Activated CD8-positive, alpha-beta T cell treated with anti-CD3 and anti-CD28 coated beads, Interleukin-2, amount 10 ng/mL, durations not matched to agents 7 days and 5 days (primary cell): ENCODE measurements around the gene RBP7. TPM values are rescaled to one million over a fixed set of nuclear protein-coding genes. Genes with fewer than 3 reads are reported as not detected.

Experiments used
- ATAC-seq: fragments of 150-1000 bp; cut with Tn5 transposase; one replicate; pipeline ENCODE4 v1.10.0; 2021; ENCODE audit warnings: moderate library complexity
- CTCF ChIA-PET: fragments of 350-600 bp; sonication (Branson Sonifier 250); formaldehyde crosslinking; loops from one replicate; lab custom pipeline; 2021; ENCODE audit warnings: antibody characterized with exemption; lab: Charles Lee
- POLR2A ChIA-PET: fragments of 350-600 bp; sonication (Branson Sonifier 250); formaldehyde crosslinking; loops from one replicate; lab custom pipeline; 2021; ENCODE audit warnings: antibody characterized with exemption; lab: Charles Lee
- DNase-seq: peaks from one replicate; pipeline ENCODE4 v3.0.0-alpha.2; 2020
- H3K27ac Mint-ChIP-seq: one replicate; pipeline ENCODE4 v1.8.0; 2021; ENCODE audit warnings: mild to moderate bottlenecking, mixed read lengths
- H3K27me3 Mint-ChIP-seq: one replicate; pipeline ENCODE4 v1.8.0; 2021; ENCODE audit warnings: low read depth, mixed read lengths
- H3K36me3 Mint-ChIP-seq: one replicate; pipeline ENCODE4 v1.8.0; 2021; ENCODE audit warnings: low read depth, mixed read lengths
- H3K4me1 Mint-ChIP-seq: one replicate; pipeline ENCODE4 v1.8.0; 2021; ENCODE audit warnings: low read depth, mixed read lengths
- H3K4me3 Mint-ChIP-seq: one replicate; pipeline ENCODE4 v1.8.0; 2021; ENCODE audit warnings: mild to moderate bottlenecking, mixed read lengths
- H3K9me3 Mint-ChIP-seq: one replicate; pipeline ENCODE4 v1.8.0; 2022; ENCODE audit warnings: mixed read lengths; ENCODE audit not compliant: insufficient read depth
- total RNA-seq, 2 experiments: library from RNA; stranded (reverse); gene quantifications; one replicate each; pipeline ENCODE4 v1.2.3, GENCODE V29; 2021

RBP7 gene
- total RNA-seq, 2 experiments from 2014 or later = not detected

DNA sequence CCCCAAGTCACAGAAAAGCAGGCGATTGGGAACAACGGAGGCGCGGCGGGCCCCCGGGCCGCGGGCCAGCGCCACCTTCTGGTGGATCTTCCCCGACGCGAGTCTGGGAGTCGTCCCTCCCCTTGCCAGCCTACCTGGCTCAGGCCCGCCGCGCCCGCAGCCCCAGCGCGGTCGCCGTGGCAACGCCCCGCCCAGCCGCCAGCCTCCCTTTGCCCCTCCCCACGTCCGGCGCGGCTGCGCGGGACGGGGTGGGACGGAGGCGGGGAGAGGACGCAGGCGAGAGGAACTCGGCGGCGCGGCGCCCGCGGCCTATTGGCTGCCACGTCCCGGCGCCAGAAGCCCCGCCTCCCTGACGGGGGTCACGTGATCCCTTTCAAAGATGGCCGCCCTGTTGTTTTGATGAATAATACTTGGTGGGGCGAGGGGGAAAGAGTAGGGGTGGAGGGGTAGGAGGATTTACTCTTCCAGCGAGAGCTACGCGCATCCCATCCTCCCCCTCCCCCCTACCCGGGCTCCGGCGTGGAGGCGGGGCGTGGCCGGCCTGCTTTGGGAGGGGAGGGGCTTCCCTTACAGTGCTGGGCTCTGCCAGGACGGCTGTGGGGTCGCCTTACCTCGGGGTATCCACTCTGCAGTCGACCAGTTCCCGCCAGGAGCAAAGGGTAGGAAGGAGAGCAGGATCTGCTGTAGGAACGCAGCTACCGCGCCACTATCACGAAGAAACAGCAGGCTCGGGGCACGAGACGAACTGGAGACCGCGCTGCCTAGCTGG, 35.7 kb downstream of the RBP7 start, which contains the start of gene UBE4B:
TSS of gene UBE4B (plus strand) at position 369 of the 769 bp plus-strand sequence. CDS start 713 bp downstream, outside the sequence.
- Mint-ChIP-seq H3K27me3 (no peaks in the 10 kb centered on the region), H3K9me3 (no peaks in the 10 kb centered on the region), H3K4me3 (peak within 1 kb of the TSS; percentile 95), H3K36me3 (no peaks in the 10 kb centered on the region), H3K27ac (peak within 1 kb of the TSS; percentile 89), H3K4me1 (peaks cover 24% of the 10 kb centered on the region)
- CTCF ChIA-PET = interaction anchor here (1.0 to 2.2 kb wide), 5 partner anchors 13 to 397 kb away, joined by 3 to 8 read pairs (median 6); partner anchors contain the start of genes CENPS, LZIC and NMNAT1
- ATAC-seq (peak; percentile 98), DNase-seq (peak; percentile 98)
- POLR2A ChIA-PET = no interaction called here

DNA sequence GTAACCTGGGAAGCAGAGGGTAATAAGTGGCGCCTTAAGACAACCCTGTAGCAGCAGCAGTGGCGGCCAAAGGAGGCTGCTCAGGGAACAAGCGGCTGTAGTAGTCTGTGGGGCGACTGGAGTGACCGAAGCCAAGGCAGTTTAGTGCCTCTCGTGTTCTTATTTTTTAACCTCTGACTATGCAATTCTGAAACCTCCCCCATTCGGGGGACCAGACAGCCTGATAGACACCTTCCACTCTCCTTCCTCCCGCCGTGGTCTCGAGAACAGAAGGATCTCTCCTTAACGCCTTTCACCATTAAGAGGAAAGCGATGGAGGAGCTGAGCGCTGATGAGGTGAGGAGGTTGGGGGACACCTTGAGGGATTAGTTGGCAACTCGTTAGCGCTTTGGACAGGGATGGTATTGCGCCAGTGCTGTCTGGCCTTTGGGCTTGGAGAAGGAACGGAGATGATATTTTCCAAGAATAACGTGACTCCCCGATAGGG, 36.4 kb downstream of the RBP7 start:
- peak overlapping the region; percentile 95 for H3K4me3 Mint-ChIP-seq
- peaks cover 24% of the 10 kb centered on the region for H3K4me1 Mint-ChIP-seq
- H3K36me3 Mint-ChIP-seq = no peaks in the 10 kb centered on the region
- H3K27me3 Mint-ChIP-seq = no peaks in the 10 kb centered on the region
- H3K9me3 Mint-ChIP-seq = no peaks in the 10 kb centered on the region
- ChIA-PET CTCF (interaction anchor here (1.0 to 2.2 kb wide), 5 partner anchors 13 to 396 kb away, joined by 3 to 8 read pairs (median 6); partner anchors contain the start of genes CENPS, LZIC and NMNAT1), POLR2A (no interaction called here)
- ATAC-seq = peak; percentile 42
- H3K27ac Mint-ChIP-seq = peak overlapping the region; percentile 89
- DNase-seq = peak; percentile 35

DNA sequence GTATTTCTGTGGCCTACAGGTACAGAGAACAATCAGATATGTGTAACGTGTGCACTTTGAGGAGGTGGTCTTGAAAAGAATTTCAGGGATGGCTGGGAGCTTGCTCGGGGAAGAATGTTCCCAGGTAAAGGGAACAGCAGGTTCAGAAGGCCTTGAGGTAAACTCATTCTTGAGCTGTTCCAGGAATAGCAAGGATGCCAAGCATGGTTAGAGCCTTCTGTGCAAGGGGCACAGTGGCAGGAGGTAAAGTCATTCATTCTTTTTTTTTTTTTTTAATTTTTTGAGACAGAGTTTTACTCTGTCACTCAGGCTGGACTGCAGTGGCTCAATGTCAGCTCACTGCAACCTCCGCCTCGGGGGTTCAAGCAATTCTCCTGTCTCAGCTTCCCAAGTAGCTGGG, 45.7 kb downstream of the RBP7 start:
- Mint-ChIP-seq H3K36me3 (peaks cover 8% of the 10 kb centered on the region), H3K9me3 (no peaks in the 10 kb centered on the region), H3K27me3 (no peaks in the 10 kb centered on the region), H3K27ac (no peak overlapping the region), H3K4me1 (peaks cover 8% of the 10 kb centered on the region), H3K4me3 (no peak overlapping the region)
- DNase-seq (no peak), ATAC-seq (no peak)
- CTCF ChIA-PET = no interaction called here
- POLR2A ChIA-PET = no interaction called here

DNA sequence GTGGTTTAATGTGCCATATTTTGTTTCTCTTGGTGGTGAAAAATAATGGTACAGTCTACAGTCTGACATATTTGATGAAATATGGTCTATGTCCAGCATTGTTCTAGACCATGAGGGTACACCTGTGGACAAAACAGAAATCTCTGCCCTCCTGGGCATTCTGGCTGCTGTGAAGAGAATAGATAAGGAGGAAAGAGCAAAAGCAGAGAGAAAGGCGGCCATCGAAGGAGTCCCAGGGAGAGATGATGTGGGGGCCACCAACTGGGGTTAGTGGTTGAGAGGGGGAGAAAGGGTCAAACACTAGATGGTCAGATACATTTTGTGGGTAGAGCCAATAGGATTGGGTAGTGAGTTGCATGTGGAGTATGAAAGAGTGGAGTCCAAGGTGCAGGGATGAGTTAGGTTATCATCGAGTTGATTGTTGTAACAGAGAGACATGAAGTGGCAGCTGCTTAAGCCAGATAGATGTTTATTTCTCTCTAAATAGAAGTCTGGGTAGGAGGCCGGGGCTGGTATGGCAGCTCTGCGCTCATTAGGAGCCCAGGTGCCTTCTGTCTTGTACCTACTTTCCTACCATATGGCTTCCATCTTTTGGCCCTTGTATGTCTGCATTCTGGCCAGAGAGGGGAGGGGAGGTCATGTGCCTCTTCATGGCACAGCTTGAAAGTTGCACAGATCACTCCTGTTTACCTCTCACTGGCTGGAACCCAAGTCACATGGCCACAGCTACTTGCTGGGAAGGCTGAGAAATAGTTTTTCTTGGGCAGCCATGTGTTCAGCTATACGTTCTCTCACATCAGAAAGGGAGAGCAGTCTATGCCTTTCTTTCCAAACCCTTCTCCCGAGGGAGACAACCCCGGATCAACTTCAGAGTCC, 48.7 kb downstream of the RBP7 start:
- no peak for ATAC-seq

DNA sequence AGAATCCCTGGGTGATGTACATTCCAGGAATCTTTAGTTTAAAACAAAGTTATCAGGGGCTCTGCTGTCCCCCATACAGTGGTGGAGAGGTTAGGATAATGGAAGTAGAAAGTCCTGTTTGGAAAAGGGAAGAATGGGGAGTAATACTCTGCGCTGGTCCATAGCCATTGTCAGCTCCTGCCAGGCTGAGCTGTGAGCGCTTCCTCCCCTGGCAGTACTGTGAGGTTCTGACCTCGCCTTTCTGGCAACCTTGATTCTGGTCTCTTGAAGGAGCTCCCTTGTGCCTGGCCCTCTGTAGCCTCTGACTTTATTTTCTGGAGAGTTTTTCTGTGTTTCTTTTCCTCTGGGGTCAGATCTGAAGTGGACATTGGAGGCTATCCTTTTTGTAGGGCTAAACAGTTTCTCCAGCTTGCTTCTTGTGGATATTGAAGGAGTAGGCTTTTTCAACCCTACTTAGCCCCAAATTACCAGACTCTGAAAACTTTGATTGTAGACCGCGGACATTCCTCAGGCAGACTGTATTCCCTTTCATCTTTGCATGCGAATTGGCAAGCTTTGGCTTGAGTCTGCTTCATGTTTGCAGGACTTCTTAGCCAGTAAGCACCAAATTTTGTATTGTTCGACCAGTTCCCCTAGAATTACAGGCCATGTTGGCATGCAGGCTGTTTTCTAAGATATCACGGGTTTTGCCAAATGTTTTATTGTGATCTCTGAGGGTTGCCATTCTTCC, 49.5 kb downstream of the RBP7 start:
- POLR2A ChIA-PET = no interaction called here
- peaks cover 8% of the 10 kb centered on the region for H3K4me1 Mint-ChIP-seq
- H3K36me3 Mint-ChIP-seq = peaks cover 13% of the 10 kb centered on the region

More for the DNA sequence above, 48.7 kb downstream of the RBP7 start:
- Mint-ChIP-seq H3K27ac (no peak overlapping the region), H3K9me3 (no peaks in the 10 kb centered on the region), H3K4me3 (no peak overlapping the region), H3K36me3 (peaks cover 9% of the 10 kb centered on the region), H3K4me1 (peaks cover 8% of the 10 kb centered on the region), H3K27me3 (no peaks in the 10 kb centered on the region)
- CTCF ChIA-PET = interaction anchor here (1.0 kb wide), 1 partner anchor 12 kb away, joined by 3 read pairs; no protein-coding TSS in a partner anchor
- no peak for DNase-seq
- POLR2A ChIA-PET = no interaction called here

DNA sequence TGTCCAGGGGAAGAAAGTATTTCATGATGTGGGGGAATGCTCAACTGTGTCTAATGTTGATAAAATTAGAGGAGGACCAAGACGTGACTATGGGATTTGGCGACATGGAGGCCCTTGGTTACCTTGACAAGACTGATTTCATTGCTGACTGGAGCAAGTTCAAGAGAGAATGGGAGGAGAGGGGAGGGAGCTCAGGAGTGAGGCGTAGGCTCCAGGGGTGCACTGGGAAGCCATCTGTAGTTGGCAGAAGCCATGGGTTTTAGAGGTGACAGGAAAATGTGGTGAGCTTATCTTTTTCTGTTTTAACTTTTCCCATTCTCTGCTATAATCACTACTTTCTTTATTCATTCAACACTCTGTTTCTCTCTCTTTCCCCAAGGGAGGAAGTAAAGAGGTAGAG, 51.6 kb downstream of the RBP7 start:
- DNase-seq (no peak), ATAC-seq (no peak)
- H3K9me3 Mint-ChIP-seq = no peaks in the 10 kb centered on the region
- no peak overlapping the region for H3K4me3 Mint-ChIP-seq
- H3K27me3 Mint-ChIP-seq = no peaks in the 10 kb centered on the region
- ChIA-PET POLR2A (no interaction called here), CTCF (no interaction called here)
- no peak overlapping the region for H3K27ac Mint-ChIP-seq
- peaks cover 15% of the 10 kb centered on the region for H3K36me3 Mint-ChIP-seq
- H3K4me1 Mint-ChIP-seq = peaks cover 5% of the 10 kb centered on the region

More for the DNA sequence above, 49.5 kb downstream of the RBP7 start:
- ATAC-seq (no peak), DNase-seq (no peak)
- H3K27ac Mint-ChIP-seq = no peak overlapping the region
- H3K27me3 Mint-ChIP-seq = no peaks in the 10 kb centered on the region
- no peaks in the 10 kb centered on the region for H3K9me3 Mint-ChIP-seq
- CTCF ChIA-PET = interaction anchor here (0.7 to 1.4 kb wide), 4 partner anchors 10 to 392 kb away, joined by 3 to 4 read pairs (median 3); no protein-coding TSS in a partner anchor
- H3K4me3 Mint-ChIP-seq = no peak overlapping the region

DNA sequence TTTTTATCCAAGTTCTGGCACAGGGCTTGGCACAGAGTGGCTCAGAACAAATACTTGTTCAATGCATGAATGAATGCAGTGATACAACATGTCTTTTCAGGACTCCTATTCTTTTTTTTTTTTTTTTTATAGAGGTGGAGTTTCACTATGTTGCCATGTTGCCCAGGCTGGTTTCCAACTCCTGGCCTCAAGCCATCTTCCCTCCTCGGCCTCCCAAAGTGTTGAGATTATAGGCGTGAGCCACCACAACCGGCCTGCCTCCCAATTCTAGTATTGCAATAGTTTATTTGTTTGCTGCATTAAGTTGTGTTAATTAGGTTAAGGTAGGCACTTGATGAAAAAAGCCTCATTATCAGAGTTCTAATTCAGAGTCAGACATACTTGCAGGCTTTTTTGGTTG, 53.6 kb downstream of the RBP7 start:
- peaks cover 17% of the 10 kb centered on the region for H3K36me3 Mint-ChIP-seq
- no peaks in the 10 kb centered on the region for H3K4me1 Mint-ChIP-seq
- ATAC-seq (no peak), DNase-seq (no peak)
- H3K9me3 Mint-ChIP-seq = no peaks in the 10 kb centered on the region
- H3K27me3 Mint-ChIP-seq = no peaks in the 10 kb centered on the region
- POLR2A ChIA-PET = no interaction called here
- no peak overlapping the region for H3K27ac Mint-ChIP-seq
- CTCF ChIA-PET = no interaction called here
- H3K4me3 Mint-ChIP-seq = no peak overlapping the region

DNA sequence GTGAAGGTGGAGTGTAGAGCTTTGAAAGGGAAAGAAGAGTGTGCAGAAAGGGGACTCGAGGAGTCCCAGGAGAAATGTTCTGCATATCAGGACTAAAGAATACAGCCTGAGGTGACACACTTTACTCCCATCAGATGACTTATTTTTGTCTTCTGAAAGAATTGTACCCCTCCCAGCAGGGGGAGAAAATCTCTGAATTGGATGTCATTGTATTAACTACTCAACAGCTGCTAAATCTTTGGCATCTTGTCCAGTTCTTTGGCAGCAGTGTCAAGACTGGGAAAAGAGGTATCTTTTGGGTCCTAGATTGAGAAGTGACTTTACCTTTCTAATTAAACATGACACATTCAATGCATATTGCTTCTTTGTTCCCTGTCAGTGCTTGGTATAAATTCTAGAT, 54.6 kb downstream of the RBP7 start:
- Mint-ChIP-seq H3K4me3 (no peak overlapping the region), H3K27ac (no peak overlapping the region), H3K36me3 (peaks cover 17% of the 10 kb centered on the region), H3K27me3 (no peaks in the 10 kb centered on the region), H3K9me3 (no peaks in the 10 kb centered on the region), H3K4me1 (no peaks in the 10 kb centered on the region)
- ChIA-PET CTCF (no interaction called here), POLR2A (no interaction called here)
- no peak for ATAC-seq
- DNase-seq = no peak

DNA sequence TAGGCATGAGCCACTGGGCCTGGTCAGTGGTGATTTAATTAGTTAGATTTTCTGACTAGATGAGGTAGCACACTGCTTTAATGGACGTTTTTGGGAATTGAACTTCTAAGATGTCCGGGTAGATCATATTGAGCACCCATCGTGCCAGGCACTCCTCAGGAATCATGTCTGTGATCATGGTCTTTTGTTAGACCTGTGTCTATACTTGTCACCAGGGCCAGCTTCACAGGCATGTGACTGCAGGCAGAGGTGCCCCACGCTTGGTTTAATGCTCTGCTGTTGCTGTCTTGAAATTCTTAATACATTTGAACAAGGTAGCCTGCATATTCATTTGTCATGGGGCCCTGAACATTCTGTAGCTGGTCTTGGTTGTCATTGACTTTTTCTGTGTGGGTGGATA, 55.3 kb downstream of the RBP7 start:
- Mint-ChIP-seq H3K9me3 (no peaks in the 10 kb centered on the region), H3K36me3 (peaks cover 17% of the 10 kb centered on the region), H3K27ac (no peak overlapping the region), H3K27me3 (no peaks in the 10 kb centered on the region), H3K4me3 (no peak overlapping the region), H3K4me1 (no peaks in the 10 kb centered on the region)
- ATAC-seq = no peak
- CTCF ChIA-PET = no interaction called here
- no peak for DNase-seq
- POLR2A ChIA-PET = no interaction called here

DNA sequence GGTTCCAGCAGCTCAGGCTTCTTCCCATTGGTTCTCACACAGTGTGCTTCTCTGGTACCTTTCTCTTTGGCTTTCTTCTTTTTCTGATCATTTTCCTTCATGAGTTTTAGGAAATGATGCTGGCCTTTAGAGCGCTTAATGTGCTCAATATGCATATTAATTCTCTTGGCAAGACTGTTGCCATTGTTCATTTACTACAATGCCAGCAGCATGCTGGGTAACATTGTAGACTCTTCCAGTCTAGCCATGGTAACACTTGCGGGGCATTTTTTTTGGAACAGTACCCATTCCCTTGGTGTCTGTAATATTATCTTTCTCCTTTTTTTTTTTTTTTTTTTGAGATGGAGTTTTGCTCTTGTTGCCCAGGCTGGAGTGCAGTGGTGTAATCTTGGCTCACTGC, 57.4 kb downstream of the RBP7 start:
- CTCF ChIA-PET = no interaction called here
- ATAC-seq (no peak), DNase-seq (no peak)
- POLR2A ChIA-PET = no interaction called here
- H3K27me3 Mint-ChIP-seq = no peaks in the 10 kb centered on the region
- no peak overlapping the region for H3K27ac Mint-ChIP-seq
- H3K36me3 Mint-ChIP-seq = peaks cover 13% of the 10 kb centered on the region
- no peaks in the 10 kb centered on the region for H3K9me3 Mint-ChIP-seq
- H3K4me3 Mint-ChIP-seq = no peak overlapping the region
- no peaks in the 10 kb centered on the region for H3K4me1 Mint-ChIP-seq

DNA sequence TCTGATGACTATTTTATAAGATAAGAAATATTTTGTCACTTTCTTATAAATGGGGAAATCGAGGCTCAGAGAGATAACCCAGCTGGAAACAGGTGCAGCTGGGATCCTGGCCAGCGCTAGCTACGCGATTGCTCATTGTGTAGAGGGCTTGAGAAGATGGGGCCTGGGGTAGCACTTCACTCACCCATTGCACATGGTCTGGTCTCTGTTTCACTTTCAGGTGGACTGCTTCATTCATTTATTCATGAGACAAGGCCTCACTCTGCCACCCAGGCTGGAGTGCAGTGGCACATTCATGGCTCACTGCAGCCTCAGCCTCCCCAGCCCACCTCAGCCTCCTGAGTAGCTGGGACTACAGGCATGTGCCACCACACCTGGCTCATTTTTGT, 59.6 kb downstream of the RBP7 start:
- H3K27me3 Mint-ChIP-seq = no peaks in the 10 kb centered on the region
- no peaks in the 10 kb centered on the region for H3K4me1 Mint-ChIP-seq
- ChIA-PET CTCF (no interaction called here), POLR2A (no interaction called here)
- peaks cover 7% of the 10 kb centered on the region for H3K36me3 Mint-ChIP-seq
- H3K4me3 Mint-ChIP-seq = no peak overlapping the region
- no peaks in the 10 kb centered on the region for H3K9me3 Mint-ChIP-seq
- no peak for DNase-seq
- ATAC-seq = no peak
- H3K27ac Mint-ChIP-seq = no peak overlapping the region
